HEK293T (cell line): ENCODE data around the gene R3HDM2.
A peak's percentile ranks its signal among the peaks of the same experiment; 100 is the strongest.

Source experiments
- CTCF ChIA-PET: fragments of 350-600 bp; formaldehyde crosslinking; extraction: SDS; loops from one replicate; lab custom pipeline; 2021; ENCODE audit warnings: antibody characterized with exemption, inconsistent platforms; lab: Yijun Ruan, JAX
- POLR2A ChIA-PET: fragments of 350-600 bp; formaldehyde crosslinking; extraction: SDS; loops from one replicate; lab custom pipeline; 2020; ENCODE audit warnings: antibody characterized with exemption, inconsistent platforms; lab: Yijun Ruan, JAX
- DNase-seq: peaks from one replicate; pipeline ENCODE4 v3.0.0; 2012; ENCODE audit warnings: mixed read lengths; ENCODE audit errors: extremely low spot score
- ARNT ChIP-seq: fragments of 450-650 bp; IDR thresholded peaks from 2 replicates; pipeline ENCODE4 v1.6.1; 2017; ENCODE audit warnings: mild to moderate bottlenecking
- BHLHE40 ChIP-seq: fragments of 450-650 bp; IDR thresholded peaks from 2 replicates; pipeline ENCODE4 v1.6.1; 2016; ENCODE audit warnings: mild to moderate bottlenecking, moderate library complexity, borderline replicate concordance
- CTBP1 ChIP-seq: fragments of 450-650 bp; IDR thresholded peaks from 2 replicates; pipeline ENCODE4 v1.6.1; 2016; ENCODE audit warnings: borderline replicate concordance
- ELF4 ChIP-seq: fragments of 450-650 bp; IDR thresholded peaks from 2 replicates; pipeline ENCODE4 v1.6.1; 2017; ENCODE audit warnings: antibody characterized with exemption
- FOXA1 ChIP-seq: fragments of 450-650 bp; IDR thresholded peaks from 2 replicates; pipeline ENCODE4 v1.6.1; 2016; ENCODE audit warnings: mild to moderate bottlenecking
- FOXK2 ChIP-seq: fragments of 450-650 bp; IDR thresholded peaks from 2 replicates; pipeline ENCODE4 v1.6.1; 2016; ENCODE audit warnings: mild to moderate bottlenecking
- FOXM1 ChIP-seq: fragments of 450-650 bp; IDR thresholded peaks from 2 replicates; pipeline ENCODE4 v1.6.1; 2017; ENCODE audit warnings: mild to moderate bottlenecking, borderline replicate concordance
- HDGF ChIP-seq: fragments of 450-650 bp; IDR thresholded peaks from 2 replicates; pipeline ENCODE4 v1.6.1; 2017; ENCODE audit warnings: antibody characterized with exemption, borderline replicate concordance
- L3MBTL2 ChIP-seq: fragments of 450-650 bp; conservative IDR thresholded peaks from 2 replicates; pipeline ENCODE4 v1.6.1; 2016; ENCODE audit warnings: mild to moderate bottlenecking
- LEF1 ChIP-seq: fragments of 450-650 bp; IDR thresholded peaks from 2 replicates; pipeline ENCODE4 v1.6.1; 2017; ENCODE audit warnings: mild to moderate bottlenecking, borderline replicate concordance
- NFRKB ChIP-seq: fragments of 450-650 bp; IDR thresholded peaks from 2 replicates; pipeline ENCODE4 v1.6.1; 2016; ENCODE audit warnings: mild to moderate bottlenecking, moderate library complexity
- SP1 ChIP-seq: fragments of 450-650 bp; IDR thresholded peaks from 2 replicates; pipeline ENCODE4 v1.6.1; 2017
- SUZ12 ChIP-seq: fragments of 450-650 bp; IDR thresholded peaks from 2 replicates; pipeline ENCODE4 v1.6.1; 2016; ENCODE audit warnings: mild to moderate bottlenecking
- TARDBP ChIP-seq: fragments of 450-650 bp; IDR thresholded peaks from 2 replicates; pipeline ENCODE4 v1.6.1; 2016
- ZNF384 ChIP-seq: fragments of 450-650 bp; IDR thresholded peaks from 2 replicates; pipeline ENCODE4 v1.6.1; 2016
- TF ChIP-seq, protein P1 (sequence below): fragments of 450-650 bp; IDR thresholded peaks from 2 replicates; pipeline ENCODE4 v1.6.1; 2016

R3HDM2 gene

DNA sequence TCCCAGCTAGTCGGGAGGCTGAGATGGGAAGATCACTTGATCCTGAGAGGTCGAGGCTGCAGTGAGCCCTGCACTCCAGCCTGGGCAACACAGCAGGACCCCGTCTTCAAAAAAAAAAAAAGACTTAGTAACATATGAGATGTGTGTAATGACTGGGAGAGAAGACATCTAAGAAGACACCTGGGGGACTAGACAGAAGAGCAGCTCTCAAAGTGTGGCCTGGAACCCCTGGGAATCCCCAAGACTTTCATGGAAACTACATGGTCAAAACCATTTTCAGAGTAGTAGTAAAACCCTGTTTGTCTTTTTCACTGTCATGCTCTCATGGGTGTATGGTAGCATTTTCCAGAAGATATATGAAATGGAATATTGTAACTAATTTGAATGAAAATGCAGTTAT, 45.3 kb downstream of the R3HDM2 start:
- TF ChIP-seq BHLHE40, result no peak
- no peak for TF ChIP-seq FOXK2
- TF ChIP-seq L3MBTL2, result no peak
- TF ChIP-seq TARDBP, result no peak
- POLR2A ChIA-PET, result no interaction called here
- DNase-seq, result no peak
- CTCF ChIA-PET, result no interaction called here

DNA sequence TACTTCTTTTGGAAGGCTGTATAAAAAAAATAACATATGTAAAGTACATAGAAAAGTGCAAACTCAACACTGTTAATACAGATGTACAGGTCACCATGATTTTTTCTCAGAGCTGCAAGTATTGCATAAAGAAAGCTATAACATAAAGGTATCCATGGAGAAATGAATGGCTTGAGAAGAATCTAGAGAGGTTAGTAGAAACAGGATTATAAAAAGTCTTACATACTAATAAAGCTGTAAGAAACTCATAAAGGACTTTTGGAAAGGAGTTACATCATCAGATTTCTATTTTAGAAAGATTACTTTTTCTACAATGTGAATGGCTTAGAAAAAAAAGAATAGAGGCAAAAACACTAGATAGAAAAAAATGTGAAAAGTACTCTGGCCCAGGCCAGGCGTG, 46.4 kb downstream of the R3HDM2 start:
- no peak for TF ChIP-seq ZNF384
- no peak for TF ChIP-seq SP1
- no peak for TF ChIP-seq BHLHE40
- TF ChIP-seq NFRKB, result no peak
- no peak for TF ChIP-seq CTBP1
- TF ChIP-seq HDGF, result no peak
- no peak for TF ChIP-seq FOXK2
- TF ChIP-seq, protein P1, sequence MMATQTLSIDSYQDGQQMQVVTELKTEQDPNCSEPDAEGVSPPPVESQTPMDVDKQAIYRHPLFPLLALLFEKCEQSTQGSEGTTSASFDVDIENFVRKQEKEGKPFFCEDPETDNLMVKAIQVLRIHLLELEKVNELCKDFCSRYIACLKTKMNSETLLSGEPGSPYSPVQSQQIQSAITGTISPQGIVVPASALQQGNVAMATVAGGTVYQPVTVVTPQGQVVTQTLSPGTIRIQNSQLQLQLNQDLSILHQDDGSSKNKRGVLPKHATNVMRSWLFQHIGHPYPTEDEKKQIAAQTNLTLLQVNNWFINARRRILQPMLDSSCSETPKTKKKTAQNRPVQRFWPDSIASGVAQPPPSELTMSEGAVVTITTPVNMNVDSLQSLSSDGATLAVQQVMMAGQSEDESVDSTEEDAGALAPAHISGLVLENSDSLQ, result no peak
- no peak for TF ChIP-seq L3MBTL2
- no peak for TF ChIP-seq TARDBP
- no peak for TF ChIP-seq FOXA1
- no peak for TF ChIP-seq FOXM1
- no peak for TF ChIP-seq ARNT
- POLR2A ChIA-PET, result no interaction called here
- CTCF ChIA-PET, result no interaction called here
- no peak for DNase-seq

DNA sequence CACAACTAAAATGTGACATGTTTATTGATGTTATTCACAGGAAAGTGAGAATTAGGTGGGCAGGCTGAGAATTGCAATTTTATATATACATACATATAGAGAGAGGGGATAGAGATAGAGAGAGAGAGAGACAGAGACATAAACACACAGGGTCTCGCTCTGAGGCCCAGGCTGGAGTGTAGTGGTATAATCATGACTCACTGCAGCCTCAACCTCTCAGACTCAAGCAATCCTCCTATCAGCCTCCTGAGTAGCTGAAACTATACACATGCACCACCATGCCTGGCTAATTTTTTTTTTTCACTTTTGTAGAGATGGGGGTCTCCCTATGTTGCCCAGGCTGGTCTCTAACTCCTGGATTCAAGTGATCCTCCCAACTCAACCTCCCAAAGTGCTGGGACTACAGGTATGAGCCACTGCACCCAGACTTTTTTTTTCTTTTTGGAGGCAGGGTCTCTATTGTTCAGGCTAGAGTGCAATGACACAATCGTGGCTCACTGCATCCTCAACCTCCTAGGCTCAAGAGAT, 49.1 kb downstream of the R3HDM2 start:
- no peak for DNase-seq
- CTCF ChIA-PET, result no interaction called here
- TF ChIP-seq L3MBTL2, result no peak
- TF ChIP-seq, protein P1, result 0 out of 2 replicates have a peak, but pooled peaks have one; percentile 30
- POLR2A ChIA-PET, result no interaction called here

GRCh38 chr12:57380300-57380699, 50.5 kb downstream of the R3HDM2 start:
- TF ChIP-seq ELF4 (no peak), FOXM1 (no peak), LEF1 (no peak), SUZ12 (no peak), CTBP1 (no peak), FOXA1 (no peak), TARDBP (no peak), SP1 (no peak), ARNT (no peak), BHLHE40 (no peak)
- TF ChIP-seq, protein P1, result no peak
- ChIA-PET POLR2A (no interaction called here), CTCF (no interaction called here)
- DNase-seq, result no peak

- no peak for DNase-seq
- TF ChIP-seq TARDBP (no peak), ARNT (no peak), CTBP1 (no peak)
- POLR2A ChIA-PET, result no interaction called here
- CTCF ChIA-PET, result no interaction called here
Observed at GRCh38 chr12:57377103-57377840, 53.6 kb downstream of the R3HDM2 start.

GRCh38 chr12:57372233-57372632, 58.6 kb downstream of the R3HDM2 start:
- TF ChIP-seq CTBP1, result no peak
- no peak for TF ChIP-seq ARNT
- no peak for TF ChIP-seq BHLHE40
- no peak for TF ChIP-seq FOXM1
- no peak for TF ChIP-seq FOXK2
- no peak for TF ChIP-seq FOXA1
- no peak for TF ChIP-seq ELF4
- TF ChIP-seq SUZ12, result no peak
- TF ChIP-seq LEF1, result no peak
- CTCF ChIA-PET, result no interaction called here
- POLR2A ChIA-PET, result no interaction called here
- DNase-seq, result no peak

DNA sequence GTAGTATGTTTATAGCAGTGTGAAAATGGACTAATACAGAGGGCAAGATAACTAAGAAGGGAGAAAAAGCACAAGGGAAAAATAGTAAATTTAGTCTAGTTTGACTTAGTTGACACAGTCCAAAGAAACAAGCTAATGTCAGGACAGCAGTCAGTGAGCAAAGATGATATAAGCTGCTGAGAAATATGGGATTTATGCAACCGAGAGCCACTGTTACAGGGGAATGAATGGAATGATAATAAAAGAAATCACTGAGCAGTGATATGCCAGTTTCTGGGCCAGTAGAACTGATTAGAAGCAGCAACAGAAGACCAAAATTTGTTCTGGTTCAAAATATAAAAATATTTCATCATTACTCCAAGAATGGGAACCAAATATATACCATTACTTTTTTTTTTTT, 60.1 kb downstream of the R3HDM2 start:
- CTCF ChIA-PET, result interaction anchor here (0.6 kb wide), 1 partner anchor 83 kb away, joined by 3 read pairs; no protein-coding TSS in a partner anchor

More for the DNA sequence above, 60.1 kb downstream of the R3HDM2 start:
- POLR2A ChIA-PET, result no interaction called here
- DNase-seq, result no peak
- no peak for TF ChIP-seq L3MBTL2
- TF ChIP-seq BHLHE40, result no peak
- TF ChIP-seq SP1, result no peak
- TF ChIP-seq ELF4, result no peak
- no peak for TF ChIP-seq CTBP1
- TF ChIP-seq FOXM1, result no peak
